Colon (tissue), 2 donors: ENCODE data around the gene WAPL.

Experiments used
- FAIRE-seq: peaks from 2 replicates; lab custom pipeline; 2012; peaks lifted over from hg19 to GRCh38; lab: Jason Lieb, UNC
- donor health status: control.
- donor health status: control.

The WAPL gene

DNA sequence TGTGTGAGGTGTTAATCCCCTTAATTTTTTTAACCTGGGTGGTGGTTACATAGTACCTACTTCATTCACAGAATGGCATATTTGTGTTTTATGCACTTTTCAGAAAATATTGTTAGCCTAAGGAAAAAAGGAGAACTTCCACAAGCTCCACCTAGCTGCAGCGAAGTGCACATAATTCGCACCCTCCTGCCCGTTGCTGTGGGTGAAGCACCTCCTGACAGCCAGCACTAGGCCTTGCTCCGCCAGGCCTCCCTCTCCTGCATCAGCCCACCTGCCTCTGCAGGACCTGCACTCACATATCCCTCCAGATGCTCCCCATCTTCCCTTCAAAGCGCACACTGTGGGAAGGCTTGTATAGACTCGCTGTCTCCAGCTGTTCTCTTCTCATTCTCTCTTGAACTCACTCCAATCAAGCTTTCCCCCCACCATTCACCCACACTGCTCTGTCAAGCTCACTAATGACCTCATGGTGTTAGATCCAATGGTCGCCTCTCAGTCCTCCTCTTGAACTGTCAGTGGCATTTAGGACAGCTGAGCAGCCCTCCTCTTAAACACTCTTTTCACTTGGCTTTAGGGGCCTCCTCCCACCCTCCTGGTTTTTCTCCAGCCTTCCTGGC is 134.3 kb downstream of the WAPL start:
- no peak for FAIRE-seq

GRCh38 chr10:86385806-86386205 is 135.8 kb downstream of the WAPL start:
- FAIRE-seq: no peak
